Stimulated activated naive CD8-positive, alpha-beta T cell treated with anti-CD3 and anti-CD28 coated beads, Interleukin-15, Interleukin-2, amounts not matched to agents 100 ng/mL and 50 ng/mL, for 24 hours (primary cell): Measurements from ENCODE around the gene SLC39A8.
"Not testable (repeated sequence)": the region's sequence is repeated elsewhere in the genome, so short reads cannot be mapped to it uniquely, and the experiment has no call there.

Experiments used
- H3K27ac Mint-ChIP-seq: one replicate; pipeline ENCODE4 v1.8.0; 2021; ENCODE audit warnings: mild to moderate bottlenecking, mixed read lengths
- H3K27me3 Mint-ChIP-seq: one replicate; pipeline ENCODE4 v1.8.0; 2021; ENCODE audit warnings: mixed read lengths
- H3K36me3 Mint-ChIP-seq: one replicate; pipeline ENCODE4 v1.8.0; 2021; ENCODE audit warnings: low read depth, mixed read lengths
- H3K4me1 Mint-ChIP-seq: one replicate; pipeline ENCODE4 v1.8.0; 2021; ENCODE audit warnings: low read depth, mixed read lengths
- H3K4me3 Mint-ChIP-seq: one replicate; pipeline ENCODE4 v1.8.0; 2021; ENCODE audit warnings: mild to moderate bottlenecking, mixed read lengths
- H3K9me3 Mint-ChIP-seq: one replicate; pipeline ENCODE4 v1.8.0; 2021; ENCODE audit warnings: mixed read lengths

SLC39A8 gene

DNA sequence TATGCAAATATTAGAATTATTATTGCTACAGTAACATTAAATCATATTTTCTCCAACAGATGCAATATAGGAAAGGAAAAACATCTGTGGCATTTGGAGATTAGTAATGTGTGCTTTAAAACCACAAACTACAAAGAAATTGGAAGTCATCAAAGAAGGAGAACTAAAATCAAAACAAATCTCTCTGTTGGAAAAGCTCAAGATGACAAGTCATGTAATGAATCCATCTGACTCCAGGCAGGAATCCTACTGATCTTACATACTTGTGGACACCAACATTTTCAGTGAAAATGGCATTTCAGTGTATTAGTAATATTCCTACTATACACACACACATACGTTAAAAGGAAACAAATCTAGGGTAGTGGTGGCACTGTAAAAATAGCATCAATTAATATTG, 98.2 kb downstream of the SLC39A8 start:
- Mint-ChIP-seq H3K36me3 (no peaks in the 10 kb centered on the region), H3K27me3 (peaks cover 3% of the 10 kb centered on the region), H3K4me1 (no peaks in the 10 kb centered on the region), H3K4me3 (no peak overlapping the region), H3K9me3 (no peaks in the 10 kb centered on the region), H3K27ac (no peak overlapping the region)

DNA sequence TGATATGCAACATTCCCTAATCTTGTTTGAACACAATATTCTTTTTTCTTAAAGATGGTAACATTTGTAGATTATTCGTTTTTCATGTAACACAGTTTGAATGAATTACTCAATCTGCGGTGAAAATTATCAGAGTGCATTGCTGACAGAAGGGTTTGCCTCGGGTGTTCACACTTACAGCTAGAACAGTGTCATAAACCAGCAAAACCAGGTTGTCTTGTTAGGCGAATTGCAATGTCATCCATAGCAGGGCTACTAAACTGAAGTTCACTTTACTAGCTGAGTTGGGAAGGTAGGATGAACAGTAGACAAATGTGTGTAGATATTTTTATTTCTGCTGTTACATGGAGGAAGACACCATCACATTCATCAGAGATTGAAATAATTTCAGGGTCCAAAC, 98.9 kb downstream of the SLC39A8 start:
- H3K4me1 Mint-ChIP-seq = no peaks in the 10 kb centered on the region
- H3K36me3 Mint-ChIP-seq = no peaks in the 10 kb centered on the region
- no peaks in the 10 kb centered on the region for H3K9me3 Mint-ChIP-seq
- peaks cover 3% of the 10 kb centered on the region for H3K27me3 Mint-ChIP-seq
- H3K4me3 Mint-ChIP-seq = no peak overlapping the region
- no peak overlapping the region for H3K27ac Mint-ChIP-seq

DNA sequence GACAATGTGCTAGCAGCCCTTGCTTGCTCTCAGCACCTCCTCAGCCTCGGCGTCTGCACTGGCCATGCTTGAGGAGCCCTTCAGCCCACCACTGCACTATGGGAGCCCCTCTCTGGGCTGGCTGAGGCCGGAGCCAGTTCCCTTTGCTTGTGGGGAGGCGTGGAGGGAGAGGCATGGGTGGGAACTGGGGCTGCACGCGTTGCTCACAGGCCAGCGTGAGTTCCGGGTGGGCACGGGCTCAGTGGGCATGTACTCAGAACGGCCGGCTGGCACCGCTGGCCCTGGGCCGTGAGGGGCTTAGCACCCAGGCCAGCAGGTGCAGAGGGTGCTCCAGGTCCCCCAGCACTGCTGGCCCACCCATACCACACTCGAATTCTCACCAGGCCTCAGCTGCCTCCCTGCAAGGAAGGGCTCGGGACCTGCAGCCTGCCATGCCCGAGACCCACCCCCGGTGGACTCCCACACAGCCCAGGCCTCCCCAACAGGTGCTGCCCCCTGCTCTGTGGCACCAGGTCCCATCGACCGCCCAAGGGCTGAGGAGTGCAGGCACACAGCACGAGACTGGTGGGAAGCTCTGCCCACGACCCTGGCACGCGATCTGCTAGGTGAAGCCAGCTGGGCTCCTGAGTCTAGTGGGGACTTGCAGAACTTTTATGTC, 100.3 kb downstream of the SLC39A8 start:
- H3K9me3 Mint-ChIP-seq = no peaks in the 10 kb centered on the region
- no peak overlapping the region for H3K27ac Mint-ChIP-seq
- H3K4me3 Mint-ChIP-seq = no peak overlapping the region
- H3K36me3 Mint-ChIP-seq = no peaks in the 10 kb centered on the region
- H3K4me1 Mint-ChIP-seq = no peaks in the 10 kb centered on the region
- peaks cover 3% of the 10 kb centered on the region for H3K27me3 Mint-ChIP-seq

DNA sequence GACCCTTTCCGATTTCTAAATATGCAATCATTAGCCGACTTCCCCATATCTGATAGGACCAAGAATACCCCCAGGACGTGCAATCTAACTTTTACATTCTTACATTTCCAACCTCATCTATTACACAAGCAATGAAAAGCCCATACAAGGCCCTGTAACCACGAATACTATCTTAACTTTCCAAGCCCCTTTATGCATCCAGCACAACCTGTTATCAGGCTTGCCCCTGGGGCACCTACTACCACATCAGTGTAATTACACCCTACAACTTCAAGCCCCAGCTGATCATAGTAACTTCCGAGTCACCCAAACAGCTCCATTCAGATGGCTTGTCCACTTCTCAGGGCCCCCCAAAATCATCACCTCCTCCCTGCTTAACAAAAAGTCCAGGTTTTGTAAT, 102.0 kb downstream of the SLC39A8 start:
- not testable (repeated sequence) for H3K27ac Mint-ChIP-seq, H3K27me3 Mint-ChIP-seq, H3K4me1 Mint-ChIP-seq, H3K4me3 Mint-ChIP-seq, H3K9me3 Mint-ChIP-seq, H3K36me3 Mint-ChIP-seq

DNA sequence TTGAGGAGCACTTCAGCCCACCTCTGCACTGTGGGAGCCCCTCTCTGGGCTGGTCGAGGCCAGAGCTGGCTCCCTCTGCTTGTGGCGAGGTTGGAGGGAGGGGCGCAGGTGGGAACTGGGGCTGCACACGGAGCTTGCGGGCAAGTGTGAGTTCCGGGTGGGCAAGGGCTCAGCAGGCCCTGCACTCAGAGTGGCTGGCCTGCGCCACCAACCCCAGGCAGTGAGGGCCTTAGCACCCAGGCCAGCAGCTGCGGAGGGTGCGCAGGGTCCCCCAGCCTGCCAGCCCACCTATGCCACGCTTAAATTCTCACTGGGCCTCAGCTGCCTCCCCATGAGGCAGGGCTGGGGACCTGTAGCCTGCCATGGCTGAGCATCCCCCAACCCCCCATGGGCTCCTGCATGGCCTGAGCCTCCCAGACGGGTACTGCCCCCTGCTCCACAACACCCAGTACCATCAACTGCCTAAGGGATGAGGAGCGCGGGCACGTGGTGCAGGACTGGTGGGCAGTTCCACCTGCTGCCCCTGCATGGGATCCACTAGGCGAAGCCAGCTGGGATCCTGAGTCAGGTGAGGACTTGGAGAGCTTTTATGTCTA, 110.9 kb downstream of the SLC39A8 start:
- H3K4me3 Mint-ChIP-seq = no peak overlapping the region
- no peaks in the 10 kb centered on the region for H3K9me3 Mint-ChIP-seq
- H3K27me3 Mint-ChIP-seq = no peaks in the 10 kb centered on the region
- H3K4me1 Mint-ChIP-seq = no peaks in the 10 kb centered on the region
- no peak overlapping the region for H3K27ac Mint-ChIP-seq
- no peaks in the 10 kb centered on the region for H3K36me3 Mint-ChIP-seq

DNA sequence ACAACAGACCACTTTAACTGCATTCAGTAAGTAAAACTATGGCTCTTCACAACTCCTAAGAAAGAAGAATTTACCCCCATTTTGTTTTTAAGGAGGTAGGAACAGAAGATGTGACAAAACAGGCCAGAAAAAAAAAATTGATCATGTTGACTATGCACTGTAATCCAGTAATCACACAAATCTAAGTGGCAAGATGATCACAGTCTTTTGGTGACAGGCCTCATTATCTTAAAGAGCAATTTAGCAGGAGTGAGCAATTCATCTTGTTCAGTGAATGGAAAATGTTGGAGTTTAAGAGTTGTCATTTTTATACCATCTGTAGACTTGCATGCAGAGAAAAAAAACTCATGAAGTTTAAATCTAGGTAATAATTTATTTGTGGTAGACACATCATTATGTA, 115.1 kb downstream of the SLC39A8 start:
- peaks cover 12% of the 10 kb centered on the region for H3K9me3 Mint-ChIP-seq
- H3K4me1 Mint-ChIP-seq = no peaks in the 10 kb centered on the region
- H3K27me3 Mint-ChIP-seq = no peaks in the 10 kb centered on the region
- no peak overlapping the region for H3K27ac Mint-ChIP-seq
- no peaks in the 10 kb centered on the region for H3K36me3 Mint-ChIP-seq
- H3K4me3 Mint-ChIP-seq = no peak overlapping the region

DNA sequence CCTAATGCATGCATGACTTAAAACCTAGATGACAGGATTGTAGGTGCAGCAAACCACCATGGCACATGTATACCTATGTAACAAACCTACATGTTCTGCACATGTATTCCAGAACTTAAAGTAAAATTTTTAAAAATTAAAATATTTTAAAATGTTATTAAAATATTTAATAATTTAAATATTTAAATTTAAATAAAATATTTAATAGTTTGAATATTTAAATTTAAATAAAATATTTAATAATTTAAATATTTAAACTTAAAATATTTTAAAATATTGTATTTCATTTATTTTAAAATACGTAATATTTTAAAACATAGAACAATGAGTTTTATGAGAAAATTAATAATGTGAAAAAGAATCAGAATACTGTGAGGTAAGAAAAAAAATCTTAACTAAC, 117.9 kb downstream of the SLC39A8 start:
- Mint-ChIP-seq H3K36me3 (no peaks in the 10 kb centered on the region), H3K4me3 (no peak overlapping the region), H3K27ac (no peak overlapping the region), H3K9me3 (peaks cover 13% of the 10 kb centered on the region), H3K27me3 (no peaks in the 10 kb centered on the region), H3K4me1 (peaks cover 4% of the 10 kb centered on the region)

DNA sequence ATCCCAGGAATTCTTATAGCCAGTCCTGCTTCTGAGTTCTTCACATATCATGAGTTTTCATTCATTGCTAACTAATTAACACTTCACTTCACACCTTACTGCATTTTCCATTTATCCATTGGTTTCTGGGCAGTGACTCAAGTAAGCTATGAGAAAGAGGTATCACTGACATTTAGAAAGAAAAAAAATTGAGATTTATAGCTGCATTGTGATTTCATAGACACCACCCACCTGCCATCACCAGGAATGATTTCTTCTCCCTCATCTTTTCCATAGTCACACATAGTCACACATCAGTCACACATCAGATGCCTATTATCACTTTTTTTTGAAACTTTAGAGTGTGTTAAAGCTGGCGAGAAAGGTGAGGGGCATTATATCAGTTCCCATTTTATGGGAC, 121.8 kb downstream of the SLC39A8 start:
- no peaks in the 10 kb centered on the region for H3K36me3 Mint-ChIP-seq
- H3K9me3 Mint-ChIP-seq = peaks cover 12% of the 10 kb centered on the region
- H3K27me3 Mint-ChIP-seq = no peaks in the 10 kb centered on the region
- no peak overlapping the region for H3K27ac Mint-ChIP-seq
- H3K4me1 Mint-ChIP-seq = peaks cover 4% of the 10 kb centered on the region
- H3K4me3 Mint-ChIP-seq = no peak overlapping the region

DNA sequence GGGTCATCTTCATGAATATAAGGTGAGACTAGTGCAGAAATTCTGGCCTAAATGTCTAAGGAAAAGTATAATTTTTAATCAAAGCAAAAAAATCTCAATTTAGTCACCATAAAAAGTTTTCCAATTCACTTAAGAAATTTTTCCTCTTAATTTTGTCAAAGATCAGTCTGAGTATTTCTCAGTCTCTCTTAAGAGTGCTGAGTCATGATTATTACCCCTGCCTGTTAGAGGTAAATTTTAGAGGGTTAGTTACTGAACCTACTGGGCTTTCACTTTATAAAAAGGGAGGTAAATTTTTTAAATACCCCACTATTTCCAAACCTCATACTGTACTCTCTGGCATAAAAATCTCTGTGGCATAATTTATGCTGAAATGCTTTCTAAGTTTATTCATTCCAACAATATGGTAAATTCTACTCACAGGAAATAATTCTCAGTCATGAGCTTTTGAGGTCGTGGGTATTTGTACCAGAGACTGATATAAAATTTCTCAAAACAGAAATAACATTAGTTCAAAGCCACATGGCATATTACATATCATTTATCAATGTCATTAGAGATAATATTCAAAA, 122.4 kb downstream of the SLC39A8 start:
- peaks cover 3% of the 10 kb centered on the region for H3K27me3 Mint-ChIP-seq
- H3K36me3 Mint-ChIP-seq = no peaks in the 10 kb centered on the region
- peaks cover 4% of the 10 kb centered on the region for H3K4me1 Mint-ChIP-seq

DNA sequence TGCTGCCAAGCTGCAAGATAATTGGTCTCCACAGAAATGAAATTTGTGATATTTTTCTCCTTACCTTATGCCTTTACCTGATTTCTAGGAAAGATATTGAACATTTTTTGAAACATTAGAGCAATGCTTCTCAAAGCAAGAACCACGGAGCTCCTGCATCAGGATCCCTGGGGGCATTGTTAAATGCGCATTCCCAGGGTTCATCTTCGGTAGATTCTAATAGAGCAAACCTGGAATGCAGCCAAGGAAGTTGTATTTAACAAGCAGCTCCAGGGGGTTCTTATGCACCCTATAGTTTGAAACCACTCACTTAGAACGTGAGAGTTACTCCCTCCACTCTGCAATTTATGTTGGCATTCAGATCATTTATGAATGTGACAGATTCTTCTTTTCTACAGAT, 126.2 kb downstream of the SLC39A8 start:
- peaks cover 4% of the 10 kb centered on the region for H3K4me1 Mint-ChIP-seq
- no peak overlapping the region for H3K27ac Mint-ChIP-seq
- no peaks in the 10 kb centered on the region for H3K36me3 Mint-ChIP-seq
- peaks cover 16% of the 10 kb centered on the region for H3K27me3 Mint-ChIP-seq
- peaks cover 3% of the 10 kb centered on the region for H3K9me3 Mint-ChIP-seq
- no peak overlapping the region for H3K4me3 Mint-ChIP-seq

More for the DNA sequence above, 122.4 kb downstream of the SLC39A8 start:
- Mint-ChIP-seq H3K27ac (no peak overlapping the region), H3K4me3 (no peak overlapping the region), H3K9me3 (peaks cover 9% of the 10 kb centered on the region)

DNA sequence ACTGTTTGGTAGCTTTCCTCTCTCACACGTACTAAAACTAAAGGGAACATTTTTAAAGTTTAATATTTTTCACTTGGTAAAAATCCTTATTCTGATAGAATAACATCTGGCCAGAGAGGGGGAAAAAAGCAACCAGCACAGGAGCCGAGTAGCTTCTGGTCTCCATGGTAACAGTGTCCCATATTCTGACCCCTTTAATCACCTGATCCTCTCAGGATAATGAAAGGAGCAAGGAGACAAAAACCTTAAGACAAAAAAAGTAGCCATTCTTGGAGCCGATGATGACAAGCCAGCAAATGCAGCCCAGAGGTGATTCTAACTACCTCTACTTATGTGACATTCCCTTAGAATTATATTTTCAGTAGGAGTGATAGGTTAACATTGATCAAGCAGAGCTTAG, 126.6 kb downstream of the SLC39A8 start:
- H3K9me3 Mint-ChIP-seq = peaks cover 3% of the 10 kb centered on the region
- H3K27ac Mint-ChIP-seq = no peak overlapping the region
- H3K36me3 Mint-ChIP-seq = no peaks in the 10 kb centered on the region
- H3K4me3 Mint-ChIP-seq = no peak overlapping the region
- H3K4me1 Mint-ChIP-seq = peaks cover 4% of the 10 kb centered on the region
- peaks cover 16% of the 10 kb centered on the region for H3K27me3 Mint-ChIP-seq

DNA sequence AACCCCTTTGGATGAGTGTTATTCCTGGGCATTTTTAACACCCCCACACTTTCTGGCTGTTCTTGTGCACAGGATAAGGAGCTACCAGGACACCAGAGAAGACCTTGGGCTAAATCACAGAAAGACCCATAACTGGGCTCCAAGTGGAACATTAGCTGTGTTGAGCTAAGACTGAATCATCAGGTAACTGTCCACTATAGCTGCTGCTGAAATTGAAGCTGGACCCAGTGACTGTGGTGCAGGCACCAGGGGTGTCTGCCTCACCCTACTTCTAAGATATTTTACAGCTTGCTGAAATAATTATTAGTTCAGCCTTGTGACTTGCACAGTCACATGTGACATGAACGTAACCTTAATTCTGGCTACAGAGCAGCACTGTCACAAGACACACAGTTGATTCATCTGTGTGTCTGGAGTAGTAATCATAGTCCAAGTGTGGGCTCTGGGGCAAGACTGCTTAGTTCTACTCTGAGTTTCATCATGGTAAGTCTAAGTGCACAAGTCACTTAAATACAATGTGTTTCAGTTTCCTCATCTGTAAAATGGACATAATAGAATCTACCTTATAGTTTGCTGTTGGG, 127.4 kb downstream of the SLC39A8 start:
- Mint-ChIP-seq H3K27ac (no peak overlapping the region), H3K4me1 (no peaks in the 10 kb centered on the region), H3K9me3 (peaks cover 3% of the 10 kb centered on the region), H3K4me3 (no peak overlapping the region), H3K27me3 (peaks cover 16% of the 10 kb centered on the region), H3K36me3 (no peaks in the 10 kb centered on the region)

DNA sequence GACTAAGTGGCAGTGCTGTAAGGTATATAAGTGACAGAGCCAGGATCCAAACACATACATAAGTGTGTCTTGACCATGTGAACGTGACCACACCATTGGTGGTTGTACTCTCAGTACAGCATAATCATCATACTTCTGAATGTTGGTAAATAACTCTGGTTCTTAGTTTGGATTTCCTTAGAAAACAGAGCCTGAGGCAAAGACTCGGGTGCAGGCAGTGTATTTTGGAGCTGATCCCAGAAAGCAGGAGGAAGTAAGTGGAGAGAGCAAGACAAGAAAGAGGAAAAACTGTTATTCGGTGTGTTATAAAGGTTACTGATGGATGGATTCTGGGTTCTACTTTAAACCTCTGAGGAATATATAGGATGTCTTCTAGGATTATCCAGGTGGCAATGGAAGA, 127.9 kb downstream of the SLC39A8 start:
- Mint-ChIP-seq H3K36me3 (no peaks in the 10 kb centered on the region), H3K9me3 (peaks cover 1% of the 10 kb centered on the region), H3K27me3 (peaks cover 16% of the 10 kb centered on the region), H3K4me1 (no peaks in the 10 kb centered on the region), H3K4me3 (no peak overlapping the region), H3K27ac (no peak overlapping the region)

DNA sequence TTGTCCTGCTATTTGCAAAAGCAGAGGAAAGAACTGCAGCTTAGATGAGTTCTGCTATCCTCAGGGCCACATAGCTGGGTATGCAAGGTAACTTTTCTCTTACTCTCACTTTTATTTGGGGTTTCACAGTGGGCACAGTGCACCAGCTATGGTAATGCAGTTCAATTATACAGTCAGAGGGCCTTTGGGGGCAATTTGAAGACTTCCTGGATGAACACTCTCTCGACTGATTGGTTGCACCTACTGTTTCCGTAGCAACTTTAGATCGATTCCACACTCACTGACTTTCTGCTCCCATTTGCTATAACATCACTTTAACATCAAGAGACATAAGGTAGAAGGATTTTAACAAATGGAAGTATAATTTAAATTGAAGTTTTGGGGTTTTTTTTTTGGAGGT, 128.6 kb downstream of the SLC39A8 start:
- H3K36me3 Mint-ChIP-seq = no peaks in the 10 kb centered on the region
- no peaks in the 10 kb centered on the region for H3K9me3 Mint-ChIP-seq
- no peak overlapping the region for H3K4me3 Mint-ChIP-seq

DNA sequence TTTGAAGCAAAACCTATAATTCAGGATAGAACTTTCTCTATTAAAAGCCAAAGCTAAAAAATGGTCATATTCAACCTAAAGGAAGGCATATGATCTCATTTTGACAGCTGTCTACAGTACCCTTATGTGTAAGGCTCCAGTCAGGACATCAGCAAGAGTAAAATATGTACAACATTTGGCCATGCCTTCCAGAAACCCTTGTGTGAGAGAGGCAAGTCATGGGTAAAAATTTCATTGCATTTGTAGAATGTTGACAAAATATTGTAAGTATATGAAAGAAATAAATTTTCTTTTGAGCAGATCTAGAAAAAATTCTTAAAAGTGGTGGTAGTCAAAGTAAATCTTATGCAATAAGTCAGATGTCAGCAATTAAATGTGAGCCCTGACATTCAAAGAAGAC, 132.3 kb downstream of the SLC39A8 start:
- Mint-ChIP-seq H3K4me1 (no peaks in the 10 kb centered on the region), H3K36me3 (no peaks in the 10 kb centered on the region), H3K4me3 (no peak overlapping the region), H3K27ac (no peak overlapping the region), H3K9me3 (no peaks in the 10 kb centered on the region), H3K27me3 (peaks cover 16% of the 10 kb centered on the region)

More for the DNA sequence above, 128.6 kb downstream of the SLC39A8 start:
- H3K27me3 Mint-ChIP-seq = peaks cover 16% of the 10 kb centered on the region
- no peaks in the 10 kb centered on the region for H3K4me1 Mint-ChIP-seq
- no peak overlapping the region for H3K27ac Mint-ChIP-seq
